ENCODE measurements around the gene CUEDC1. TPM values are rescaled to one million over a fixed set of nuclear protein-coding genes. Genes with fewer than 3 reads are reported as not detected.

Gene CUEDC1
- total RNA-seq, 1 experiment from 2014 or later, result 53.5 TPM

DNA sequence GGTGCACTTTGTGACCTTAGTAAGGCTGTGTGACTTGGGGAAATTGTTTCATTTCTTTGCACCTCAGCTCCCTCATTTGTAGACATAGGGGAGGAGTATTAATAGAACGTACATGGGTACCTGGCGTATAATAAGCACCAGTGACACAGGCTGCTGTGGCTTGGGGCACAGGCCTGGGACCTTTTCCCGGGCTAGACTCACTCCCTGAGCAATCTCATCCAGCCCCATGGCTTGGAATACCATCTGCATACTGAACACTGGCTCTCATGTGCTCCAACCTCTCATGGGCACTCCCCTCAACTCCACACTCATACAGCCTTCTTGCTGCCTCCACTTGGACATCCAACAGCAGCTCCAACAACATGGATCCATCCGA lies 64.4 kb downstream of the CUEDC1 start:
- peaks cover 32% of the 10 kb centered on the region for H3K4me1 ChIP-seq (ENCODE audit: insufficient read depth, low read length, poor library complexity, severe bottlenecking)
- peak overlapping the region; percentile 19 for H3K27ac ChIP-seq (ENCODE audit: low read depth, low read length, poor library complexity, severe bottlenecking)

DNA sequence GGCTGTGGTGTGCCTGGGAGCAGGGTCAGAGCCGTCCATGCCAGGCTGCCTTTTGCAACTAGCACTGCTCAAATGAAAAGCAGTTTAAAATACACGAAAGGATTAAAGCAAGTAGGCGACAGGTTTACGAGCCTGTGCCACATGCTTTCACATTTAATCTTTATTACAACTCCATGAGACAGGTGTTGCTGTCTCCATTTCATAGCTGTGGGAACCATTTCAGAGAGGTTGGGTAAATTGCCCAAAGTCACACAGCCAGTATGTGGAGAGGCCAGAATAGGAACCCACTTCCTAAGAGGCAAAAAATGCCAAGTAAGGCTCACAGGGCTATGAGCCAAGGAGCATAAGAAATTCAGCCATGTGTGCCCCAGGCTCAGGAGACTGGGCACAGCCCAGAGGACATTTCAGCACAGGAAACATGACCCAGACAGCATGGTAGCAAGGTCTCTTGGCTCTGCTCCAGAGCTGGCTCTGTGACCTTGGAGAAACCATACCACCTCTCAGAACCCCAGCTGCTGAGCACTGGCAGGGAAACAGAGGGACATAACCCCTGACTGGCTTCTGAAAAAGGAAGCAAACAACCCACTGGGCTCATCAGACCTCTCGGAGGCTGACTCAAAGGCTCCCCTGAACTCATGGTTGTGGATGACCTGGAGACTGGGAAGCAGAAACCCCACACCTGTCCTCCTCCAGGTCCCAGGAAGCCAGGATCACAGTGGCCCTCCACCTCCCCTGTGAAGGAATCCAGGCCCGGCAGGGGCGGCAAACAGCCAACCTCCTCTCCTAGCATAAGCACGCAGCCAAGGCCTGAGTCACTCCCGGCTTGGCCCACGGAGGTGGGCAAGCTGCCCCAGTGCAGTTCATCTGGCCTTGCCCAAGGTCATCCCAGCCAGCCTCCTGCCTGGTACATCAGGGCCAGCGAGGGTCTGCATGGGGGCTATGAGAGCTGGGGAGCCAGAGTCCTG lies 65.0 kb downstream of the CUEDC1 start:
- Histone ChIP-seq H3K36me3 (ENCODE audit: insufficient read depth, low read length, poor library complexity, severe bottlenecking) (no peaks in the 10 kb centered on the region), H3K4me3 (ENCODE audit: low read depth, low read length, poor library complexity, severe bottlenecking) (no peak overlapping the region), H3K27me3 (replicated peaks; ENCODE audit: insufficient read depth, low read depth, low read length, poor library complexity) (no peaks in the 10 kb centered on the region), H3K9me3 (ENCODE audit: low read depth, low read length, poor library complexity, severe bottlenecking) (no peaks in the 10 kb centered on the region), H3K27ac (ENCODE audit: low read depth, low read length, poor library complexity, severe bottlenecking) (peak overlapping the region; percentile 19), H3K4me1 (ENCODE audit: insufficient read depth, low read length, poor library complexity, severe bottlenecking) (peaks cover 32% of the 10 kb centered on the region)
- CTCF ChIA-PET, result no interaction called here
- no peak for TF ChIP-seq EZH2 (IDR thresholded peaks at IDR 0.05; ENCODE audit: borderline replicate concordance, low read depth, low read length, poor library complexity, severe bottlenecking)
- TF ChIP-seq, protein P1, sequence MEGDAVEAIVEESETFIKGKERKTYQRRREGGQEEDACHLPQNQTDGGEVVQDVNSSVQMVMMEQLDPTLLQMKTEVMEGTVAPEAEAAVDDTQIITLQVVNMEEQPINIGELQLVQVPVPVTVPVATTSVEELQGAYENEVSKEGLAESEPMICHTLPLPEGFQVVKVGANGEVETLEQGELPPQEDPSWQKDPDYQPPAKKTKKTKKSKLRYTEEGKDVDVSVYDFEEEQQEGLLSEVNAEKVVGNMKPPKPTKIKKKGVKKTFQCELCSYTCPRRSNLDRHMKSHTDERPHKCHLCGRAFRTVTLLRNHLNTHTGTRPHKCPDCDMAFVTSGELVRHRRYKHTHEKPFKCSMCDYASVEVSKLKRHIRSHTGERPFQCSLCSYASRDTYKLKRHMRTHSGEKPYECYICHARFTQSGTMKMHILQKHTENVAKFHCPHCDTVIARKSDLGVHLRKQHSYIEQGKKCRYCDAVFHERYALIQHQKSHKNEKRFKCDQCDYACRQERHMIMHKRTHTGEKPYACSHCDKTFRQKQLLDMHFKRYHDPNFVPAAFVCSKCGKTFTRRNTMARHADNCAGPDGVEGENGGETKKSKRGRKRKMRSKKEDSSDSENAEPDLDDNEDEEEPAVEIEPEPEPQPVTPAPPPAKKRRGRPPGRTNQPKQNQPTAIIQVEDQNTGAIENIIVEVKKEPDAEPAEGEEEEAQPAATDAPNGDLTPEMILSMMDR (conservative IDR thresholded peaks at IDR 0.05; ENCODE audit: low read depth, low read length), result no peak
- BruUV-seq (replicated peaks), result no TSS peak
- intact Hi-C loops (cut with micrococcal nuclease; ENCODE audit: unreplicated experiment), result no loop called here
- POLR2A ChIA-PET (ENCODE audit: low non-redundant PET), result no interaction called here
- DNase-seq (ENCODE audit: low spot score), result no peak

More for the DNA sequence above, 64.4 kb downstream of the CUEDC1 start:
- Histone ChIP-seq H3K36me3 (ENCODE audit: insufficient read depth, low read length, poor library complexity, severe bottlenecking) (no peaks in the 10 kb centered on the region), H3K9me3 (ENCODE audit: low read depth, low read length, poor library complexity, severe bottlenecking) (no peaks in the 10 kb centered on the region), H3K27me3 (replicated peaks; ENCODE audit: insufficient read depth, low read depth, low read length, poor library complexity) (no peaks in the 10 kb centered on the region), H3K4me3 (ENCODE audit: low read depth, low read length, poor library complexity, severe bottlenecking) (no peak overlapping the region)
- no peak for TF ChIP-seq EZH2 (IDR thresholded peaks at IDR 0.05; ENCODE audit: borderline replicate concordance, low read depth, low read length, poor library complexity, severe bottlenecking)
- TF ChIP-seq, protein P1 (conservative IDR thresholded peaks at IDR 0.05; ENCODE audit: low read depth, low read length), result no peak
- POLR2A ChIA-PET (ENCODE audit: low non-redundant PET), result no interaction called here
- intact Hi-C loops (cut with micrococcal nuclease; ENCODE audit: unreplicated experiment), result no loop called here
- CTCF ChIA-PET, result no interaction called here
- no peak for DNase-seq (ENCODE audit: low spot score)
- no TSS peak for BruUV-seq (replicated peaks)

DNA sequence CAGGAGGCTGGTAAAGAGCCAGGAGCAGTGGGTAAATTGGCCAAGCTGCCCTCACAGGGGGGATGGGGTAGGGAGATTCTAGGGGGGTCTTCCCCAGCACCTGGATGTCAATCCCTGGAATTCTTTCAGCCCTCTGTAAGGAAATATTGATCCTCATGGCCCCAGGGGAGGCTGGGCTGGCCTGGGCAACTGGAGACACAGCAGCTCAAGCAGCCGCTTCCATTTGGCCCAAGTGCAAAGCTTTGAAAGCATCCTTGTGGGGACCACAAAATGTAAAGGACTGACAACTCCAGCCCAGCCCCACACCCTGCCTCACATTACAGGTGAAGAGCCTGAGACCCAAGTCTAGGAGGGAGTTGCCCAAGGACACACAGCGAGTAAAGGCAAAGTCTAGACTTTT lies 66.0 kb downstream of the CUEDC1 start:
- no peak for DNase-seq (ENCODE audit: low spot score)
- no peak overlapping the region for H3K27ac ChIP-seq (ENCODE audit: low read depth, low read length, poor library complexity, severe bottlenecking)
- intact Hi-C loops (cut with micrococcal nuclease; ENCODE audit: unreplicated experiment), result no loop called here
- no peaks in the 10 kb centered on the region for H3K27me3 ChIP-seq (replicated peaks; ENCODE audit: insufficient read depth, low read depth, low read length, poor library complexity)
- H3K9me3 ChIP-seq (ENCODE audit: low read depth, low read length, poor library complexity, severe bottlenecking), result no peaks in the 10 kb centered on the region
- BruUV-seq (replicated peaks), result no TSS peak
- POLR2A ChIA-PET (ENCODE audit: low non-redundant PET), result no interaction called here
- no peaks in the 10 kb centered on the region for H3K36me3 ChIP-seq (ENCODE audit: insufficient read depth, low read length, poor library complexity, severe bottlenecking)
- H3K4me1 ChIP-seq (ENCODE audit: insufficient read depth, low read length, poor library complexity, severe bottlenecking), result peaks cover 32% of the 10 kb centered on the region
- H3K4me3 ChIP-seq (ENCODE audit: low read depth, low read length, poor library complexity, severe bottlenecking), result no peak overlapping the region
- CTCF ChIA-PET, result no interaction called here
- TF ChIP-seq, protein P1 (conservative IDR thresholded peaks at IDR 0.05; ENCODE audit: low read depth, low read length), result no peak
- no peak for TF ChIP-seq EZH2 (IDR thresholded peaks at IDR 0.05; ENCODE audit: borderline replicate concordance, low read depth, low read length, poor library complexity, severe bottlenecking)
